NCI-H524 (cell line): ENCODE data around the gene TMEM30A.

Source experiments
- DNase-seq, 2 experiments: peaks; one replicate each; lab custom pipeline; 2025; lab: John Stamatoyannopoulos, UW

TMEM30A gene

DNA sequence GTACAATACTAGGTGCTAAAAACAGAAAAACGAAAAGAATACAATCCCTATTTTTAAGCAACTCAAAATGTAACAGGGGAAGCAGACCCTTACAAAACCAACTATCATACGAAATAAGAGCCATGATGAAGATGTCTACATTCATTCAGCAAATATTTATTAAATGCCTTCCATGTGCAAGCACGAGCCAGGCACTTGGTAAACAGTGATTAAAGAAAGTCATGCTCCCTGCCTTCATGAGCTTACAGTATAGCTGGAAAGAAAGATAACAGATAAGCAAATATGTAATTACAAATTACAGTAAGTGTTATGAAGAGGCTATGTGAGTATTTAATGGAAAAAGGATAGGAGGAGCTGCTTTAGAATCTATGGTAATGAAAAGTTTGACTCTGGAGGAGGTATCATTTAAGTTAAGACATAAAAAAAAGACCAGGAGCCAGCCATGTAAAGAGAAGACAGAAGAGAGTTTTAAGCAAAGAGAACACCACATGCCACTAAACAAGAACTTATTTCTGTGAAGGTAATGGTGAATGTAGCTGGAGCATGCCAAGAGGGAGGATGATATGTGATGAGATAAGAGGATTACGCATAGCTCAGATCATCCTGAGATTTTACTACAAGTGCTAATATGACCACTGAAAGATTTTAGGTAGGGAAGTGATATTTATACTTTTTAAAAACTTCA lies 21.7 kb downstream of the TMEM30A start:
- DNase-seq: no peak

DNA sequence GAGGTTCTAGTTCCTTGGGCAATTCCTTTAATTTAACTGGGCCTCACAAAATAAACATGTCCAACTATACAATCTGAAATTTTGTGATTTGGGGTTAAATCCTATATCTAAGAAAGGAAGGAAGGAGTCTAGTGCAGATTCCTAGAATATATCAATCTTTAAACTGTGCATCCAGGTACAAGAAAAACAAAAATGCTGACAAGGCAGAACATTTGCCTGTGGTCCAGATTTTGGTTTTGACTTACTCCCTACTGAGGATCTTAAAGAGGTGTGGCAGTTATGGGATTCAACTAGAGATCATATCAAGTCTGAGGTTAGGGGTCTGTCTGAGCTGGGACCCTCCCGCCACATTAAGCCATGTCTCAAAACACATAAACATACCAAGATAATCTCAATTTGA lies 23.3 kb downstream of the TMEM30A start:
- no peak for DNase-seq

- DNase-seq: no peak
Observed at GRCh38 chr6:75257343-75258087, 27.1 kb downstream of the TMEM30A start.

GRCh38 chr6:75250552-75250951 lies 34.0 kb downstream of the TMEM30A start:
- DNase-seq: no peak

DNA sequence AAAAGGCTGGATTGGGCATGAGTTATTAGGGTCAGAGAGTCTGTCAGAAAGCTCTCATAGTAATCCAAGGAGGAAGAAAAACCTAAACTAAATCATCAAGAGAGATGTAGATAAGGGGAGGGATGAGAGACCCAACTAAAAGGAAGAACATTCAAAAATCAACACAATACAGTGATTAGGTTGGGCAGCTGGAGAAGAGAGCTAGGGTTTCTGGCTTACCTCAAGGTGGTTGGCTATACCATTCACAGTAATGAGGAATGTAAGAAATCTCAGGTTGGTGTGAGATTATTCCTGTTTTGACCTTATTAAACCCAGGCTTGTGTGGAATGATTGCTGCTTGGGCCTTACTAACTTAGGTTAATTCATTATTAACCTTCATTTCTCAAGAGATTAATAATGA lies 34.8 kb downstream of the TMEM30A start:
- no peak for DNase-seq

DNA sequence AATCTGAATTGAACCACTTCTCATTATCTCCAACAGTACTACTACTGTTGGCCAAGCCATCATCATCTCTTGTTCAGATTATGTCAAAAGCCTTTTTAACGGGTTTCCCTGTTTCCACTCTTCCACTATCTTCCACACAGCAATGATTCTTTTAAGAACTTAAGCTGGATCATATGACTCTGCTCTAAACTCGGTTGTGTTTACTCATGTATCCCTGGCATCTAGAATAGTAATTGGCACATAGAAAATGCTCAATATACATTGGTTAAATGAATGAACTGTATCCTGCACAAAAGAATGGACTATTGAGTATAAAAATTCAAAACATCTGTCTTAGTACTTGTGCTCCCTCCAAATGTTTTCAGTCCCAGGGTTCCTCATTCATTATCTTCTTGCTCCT lies 38.2 kb downstream of the TMEM30A start:
- DNase-seq: no peak

- DNase-seq: peak in 1 of 2 experiments; percentile 32
Observed at GRCh38 chr6:75244063-75244584, 40.5 kb downstream of the TMEM30A start.

DNA sequence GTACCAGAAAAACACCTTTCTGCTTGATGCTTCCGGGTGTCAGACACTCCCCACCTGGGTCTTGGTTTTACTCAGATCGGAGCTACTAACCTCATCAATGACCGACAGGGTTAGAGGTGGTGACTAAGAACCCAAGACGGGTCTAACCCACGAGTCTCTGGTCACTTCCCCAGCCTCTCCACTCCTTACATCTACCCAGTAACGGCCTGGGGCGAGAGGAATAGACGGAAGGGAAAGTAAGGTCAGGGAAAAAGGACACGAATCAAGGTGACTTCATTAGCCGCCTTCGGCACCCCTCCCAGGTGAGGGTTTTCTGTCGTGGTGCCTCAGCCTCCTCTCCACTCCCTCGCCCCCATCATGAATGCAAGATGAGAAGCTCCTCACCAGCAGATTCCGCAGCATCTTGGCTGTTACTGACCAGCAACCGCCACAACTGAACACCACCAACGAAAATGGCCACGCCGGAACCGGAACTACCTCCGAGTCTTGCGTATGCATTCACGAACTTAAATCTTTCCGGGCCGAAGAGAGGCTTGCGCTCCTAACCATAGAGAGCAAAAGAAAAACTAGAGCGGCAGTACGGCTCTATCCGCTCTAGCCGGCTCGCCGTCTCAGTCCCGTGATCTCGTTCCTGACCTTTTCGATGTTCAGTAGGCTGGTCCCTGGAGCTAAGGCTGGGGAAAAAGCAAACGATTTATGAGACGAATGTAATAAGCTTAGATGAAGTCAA lies 41.1 kb downstream of the TMEM30A start, which contains the start of gene COX7A2:
COX7A2 (minus strand) TSS at position 469 of the 730 bp plus-strand sequence; CDS start at position 402, 67 bp downstream.
- DNase-seq: peak; percentile 89 to 98

GRCh38 chr6:75236630-75237029 lies 48.0 kb downstream of the TMEM30A start:
- DNase-seq: no peak

DNA sequence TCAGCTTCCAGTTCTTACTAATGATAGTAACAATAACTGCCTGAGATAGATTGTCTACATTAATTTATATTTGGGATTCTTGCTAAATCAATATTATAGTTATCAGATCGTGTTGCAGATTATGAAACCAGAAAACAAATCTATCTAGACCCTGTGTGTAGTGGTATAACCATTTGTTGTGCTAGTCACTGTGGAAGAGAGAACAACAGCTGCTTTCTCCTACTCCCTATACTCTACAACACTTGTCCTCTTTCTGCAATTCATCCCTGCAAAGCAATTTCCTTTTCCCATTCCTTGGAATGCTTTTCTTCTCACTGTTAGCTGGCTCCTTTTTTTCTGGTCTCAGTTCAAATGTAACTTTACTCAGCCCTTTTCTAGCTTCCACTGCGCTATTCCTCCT lies 49.3 kb downstream of the TMEM30A start:
- DNase-seq: no peak

DNA sequence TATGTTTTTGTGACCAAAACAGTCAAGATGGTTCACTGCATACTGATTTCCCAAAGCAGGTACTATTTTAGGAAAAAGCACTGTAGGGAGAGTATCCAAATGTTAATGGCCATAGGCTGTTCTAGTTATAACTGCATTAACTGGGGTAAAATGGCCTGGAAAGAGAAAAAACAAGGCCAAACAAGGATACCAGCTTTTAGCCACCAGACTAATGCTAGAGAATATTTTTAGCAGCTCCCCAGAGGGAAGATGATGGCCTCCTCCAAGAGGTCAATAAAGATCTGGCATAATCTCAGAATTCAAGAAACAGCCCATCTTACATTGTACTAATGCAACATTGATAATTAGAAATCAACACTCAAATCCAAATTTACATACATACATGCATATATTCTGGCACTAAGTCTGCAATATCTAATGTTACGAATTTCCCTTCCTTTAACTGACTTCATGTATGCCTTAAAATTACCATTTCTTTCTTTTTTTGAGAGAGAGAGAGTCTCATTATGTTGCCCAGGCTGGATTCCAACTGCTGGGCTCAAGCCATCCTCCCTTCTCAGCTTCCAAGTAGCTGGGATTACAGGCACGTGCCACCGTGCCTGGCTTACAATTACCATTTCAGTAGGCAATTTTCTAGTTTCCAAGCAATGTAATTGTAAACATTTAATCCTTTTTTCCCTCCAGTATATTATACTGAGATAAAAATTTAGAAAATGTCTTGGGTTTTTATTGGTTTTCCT lies 50.3 kb downstream of the TMEM30A start:
- DNase-seq: no peak

GRCh38 chr6:75233092-75233615 lies 51.4 kb downstream of the TMEM30A start:
- DNase-seq: no peak

DNA sequence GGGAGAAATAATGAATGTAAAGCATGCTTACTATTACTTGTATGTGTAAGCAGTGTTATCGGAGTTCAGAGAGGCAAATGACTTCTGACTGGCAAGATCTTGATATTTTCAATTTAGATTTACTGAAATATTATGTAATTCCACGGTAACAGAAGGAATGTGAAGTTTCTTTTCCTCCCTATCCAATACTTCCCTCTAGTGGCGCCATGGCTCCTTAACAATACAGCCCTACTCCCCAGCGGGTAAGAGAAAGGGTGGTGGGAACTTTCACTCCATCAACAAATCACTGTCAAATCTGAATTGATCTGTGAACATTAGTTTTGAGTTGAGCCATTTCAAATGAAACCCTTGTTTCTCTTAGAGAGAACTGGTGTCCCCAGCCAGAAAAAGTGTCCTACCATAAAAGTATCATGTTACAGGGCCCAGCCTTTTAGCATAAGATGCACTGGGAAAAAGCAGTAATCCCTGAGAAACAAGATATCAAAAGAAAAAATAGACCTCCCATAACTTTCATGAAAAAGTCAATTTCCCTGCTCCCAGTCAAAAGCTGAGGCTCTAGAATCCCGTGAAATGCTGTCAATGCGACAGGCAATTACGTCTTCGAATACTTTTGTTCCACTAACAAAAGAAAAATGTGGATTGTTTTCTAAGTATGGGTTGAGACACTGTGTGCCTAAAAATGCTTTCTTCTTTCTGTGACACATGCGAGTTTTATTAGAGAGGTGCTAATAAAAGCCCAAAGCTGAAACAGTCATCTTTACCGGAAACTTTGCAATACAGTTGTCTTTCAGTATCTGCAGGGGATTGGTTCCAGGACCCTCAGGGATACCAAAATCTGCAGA lies 53.9 kb downstream of the TMEM30A start:
- DNase-seq: peak; percentile 7 to 45

GRCh38 chr6:75224303-75224926 lies 60.2 kb downstream of the TMEM30A start:
- DNase-seq: no peak

GRCh38 chr6:75223428-75223827 lies 61.2 kb downstream of the TMEM30A start:
- no peak for DNase-seq

GRCh38 chr6:75222261-75222660 lies 62.3 kb downstream of the TMEM30A start:
- DNase-seq: no peak

- no peak for DNase-seq
Observed at GRCh38 chr6:75221116-75221515, 63.5 kb downstream of the TMEM30A start.

DNA sequence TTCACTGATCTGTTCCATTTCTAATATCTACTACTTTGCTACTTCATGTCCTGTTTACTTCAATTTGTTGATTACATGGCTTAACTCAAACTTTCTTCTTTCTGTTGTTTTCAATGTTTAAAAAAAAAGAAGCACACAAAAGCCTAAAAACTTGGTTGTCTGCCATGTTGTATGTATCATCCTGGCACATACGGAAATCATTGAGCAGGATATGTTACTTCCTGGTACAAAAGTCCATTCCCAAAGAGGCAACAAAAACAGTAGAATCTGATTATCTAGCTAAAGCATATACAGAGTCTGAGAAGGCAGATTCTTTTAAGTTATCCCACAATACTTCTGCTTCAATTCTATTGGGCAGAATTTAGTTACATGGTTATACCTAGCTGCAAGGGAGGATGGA lies 64.2 kb downstream of the TMEM30A start:
- DNase-seq: no peak

DNA sequence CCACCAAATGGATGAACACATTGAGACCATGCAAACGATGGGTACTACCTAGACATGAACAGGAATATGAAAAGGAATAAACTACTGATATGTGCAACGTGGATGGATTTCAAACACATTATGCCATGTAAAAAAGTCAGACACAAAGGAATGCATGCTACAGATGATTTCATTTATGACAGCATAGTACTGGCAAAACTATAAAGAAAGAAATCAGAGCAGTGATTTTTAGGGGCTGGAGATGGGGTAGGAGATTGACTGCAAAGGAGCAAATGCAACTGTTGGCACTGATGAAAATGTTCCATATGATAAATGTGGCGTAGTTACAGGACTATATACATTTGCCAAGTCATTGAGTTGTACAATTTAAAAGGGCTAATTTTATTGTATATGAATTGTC lies 65.3 kb downstream of the TMEM30A start:
- no peak for DNase-seq

GRCh38 chr6:75217193-75217592 lies 67.4 kb downstream of the TMEM30A start:
- DNase-seq: no peak
